NCI-H345 (cell line): ENCODE data around the gene DPYD.

Experiments used
- DNase-seq: peaks from one replicate; lab custom pipeline; 2025; lab: John Stamatoyannopoulos, UW

DPYD gene

GRCh38 chr1:97088391-97088790, 832.4 kb downstream of the DPYD start:
- no peak for DNase-seq

- no peak for DNase-seq
Observed at GRCh38 chr1:97084546-97084945, 836.3 kb downstream of the DPYD start.

GRCh38 chr1:97082160-97082848, 838.5 kb downstream of the DPYD start:
- DNase-seq, result no peak

GRCh38 chr1:97078872-97079271, 842.0 kb downstream of the DPYD start:
- no peak for DNase-seq

GRCh38 chr1:97077221-97077620, 843.6 kb downstream of the DPYD start:
- DNase-seq, result no peak

- DNase-seq, result no peak
Observed at GRCh38 chr1:97074771-97075170, 846.1 kb downstream of the DPYD start.

- no peak for DNase-seq
Observed at GRCh38 chr1:97073936-97074335, 846.9 kb downstream of the DPYD start.

GRCh38 chr1:97073169-97073568, 847.7 kb downstream of the DPYD start:
- no peak for DNase-seq

GRCh38 chr1:97071173-97071572, 849.7 kb downstream of the DPYD start:
- DNase-seq, result no peak

- no peak for DNase-seq
Observed at GRCh38 chr1:97070376-97070775, 850.5 kb downstream of the DPYD start.

GRCh38 chr1:97069312-97069711, 851.5 kb downstream of the DPYD start:
- DNase-seq, result no peak

- DNase-seq, result no peak
Observed at GRCh38 chr1:97066860-97067259, 854.0 kb downstream of the DPYD start.

- no peak for DNase-seq
Observed at GRCh38 chr1:97063532-97063931, 857.3 kb downstream of the DPYD start.

- DNase-seq, result no peak
Observed at GRCh38 chr1:97061604-97062003, 859.2 kb downstream of the DPYD start.

- no peak for DNase-seq
Observed at GRCh38 chr1:97056386-97056785, 864.4 kb downstream of the DPYD start.

- no peak for DNase-seq
Observed at GRCh38 chr1:97053268-97053667, 867.6 kb downstream of the DPYD start.

GRCh38 chr1:97051823-97052222, 869.0 kb downstream of the DPYD start:
- DNase-seq, result no peak

GRCh38 chr1:97050506-97050905, 870.3 kb downstream of the DPYD start:
- DNase-seq, result no peak

- no peak for DNase-seq
Observed at GRCh38 chr1:97047421-97047793, 873.4 kb downstream of the DPYD start.

- DNase-seq, result no peak
Observed at GRCh38 chr1:97046765-97047420, 873.9 kb downstream of the DPYD start.

- no peak for DNase-seq
Observed at GRCh38 chr1:97044159-97044760, 876.6 kb downstream of the DPYD start.

GRCh38 chr1:97042551-97042950, 878.3 kb downstream of the DPYD start:
- no peak for DNase-seq

GRCh38 chr1:97041026-97041425, 879.8 kb downstream of the DPYD start:
- DNase-seq, result no peak

- DNase-seq, result no peak
Observed at GRCh38 chr1:97038410-97038809, 882.4 kb downstream of the DPYD start.
